Liver (tissue), 9 donors: ENCODE results near the gene TEC. TPM values are rescaled to one million over a fixed set of nuclear protein-coding genes. Genes with fewer than 3 reads are reported as not detected.

Experiments
- DNase-seq: peaks from one replicate; pipeline ENCODE4 v3.0.0-alpha.2; 2017; ENCODE audit warnings: low spot score
- H3K27ac ChIP-seq, 2 donors: one replicate each; pipeline ENCODE4 v1.7.0; 2013; ENCODE audit warnings: inconsistent platforms in 2 of 2, low read length in 2 of 2, control low read depth in 1 of 2, low read depth in 1 of 2, mild to moderate bottlenecking in 1 of 2
- H3K27me3 ChIP-seq, 4 donors: one replicate each; pipeline versions ENCODE4 v1.6.1 to v1.7.0; 2013; ENCODE audit warnings: low read length in 3 of 4, inconsistent platforms in 1 of 4, mild to moderate bottlenecking in 1 of 4, moderate library complexity in 1 of 4; ENCODE audit not compliant: control insufficient read depth in 4 of 4, insufficient read depth in 4 of 4
- H3K36me3 ChIP-seq, 4 donors: one replicate each; pipeline versions ENCODE4 v1.6.1 to v1.7.0; 2013; ENCODE audit warnings: low read length in 3 of 4, mild to moderate bottlenecking in 3 of 4, low read depth in 1 of 4, moderate library complexity in 1 of 4; ENCODE audit not compliant: control insufficient read depth in 4 of 4, insufficient read depth in 3 of 4
- H3K4me1 ChIP-seq, 4 donors: one replicate each; pipeline versions ENCODE4 v1.6.1 to v1.7.0; 2013; ENCODE audit warnings: low read length in 3 of 4, mild to moderate bottlenecking in 3 of 4, moderate library complexity in 1 of 4; ENCODE audit not compliant: control insufficient read depth in 4 of 4, insufficient read depth in 4 of 4
- H3K4me3 ChIP-seq, 3 donors: one replicate each; pipeline versions ENCODE4 v1.6.1 to v1.7.0; 2013; ENCODE audit warnings: low read length in 3 of 3, control low read depth in 1 of 3, low read depth in 1 of 3, mild to moderate bottlenecking in 1 of 3
- H3K9ac ChIP-seq, 2 donors: one replicate each; pipeline ENCODE4 v1.7.0; 2013; ENCODE audit warnings: low read length in 2 of 2, mild to moderate bottlenecking in 2 of 2, moderate library complexity in 2 of 2, control low read depth in 1 of 2, low read depth in 1 of 2
- H3K9me3 ChIP-seq, 4 donors: one replicate each; pipeline versions ENCODE4 v1.6.1 to v1.7.0; 2013; ENCODE audit warnings: low read length in 3 of 4; ENCODE audit not compliant: control insufficient read depth in 4 of 4
- EGR1 ChIP-seq, 2 donors: IDR thresholded peaks; 2 replicates each; pipeline ENCODE4 v1.6.1; 2016 to 2018; ENCODE audit warnings: antibody characterized with exemption in 2 of 2, low read depth in 2 of 2
- FOXA1 ChIP-seq: IDR thresholded peaks from 2 replicates; pipeline ENCODE4 v1.6.1; 2016; ENCODE audit warnings: antibody characterized with exemption
- FOXA2 ChIP-seq: IDR thresholded peaks from 2 replicates; pipeline ENCODE4 v1.6.1; 2016; ENCODE audit warnings: antibody characterized with exemption
- GABPA ChIP-seq, 2 donors: IDR thresholded peaks in 1 of 2; conservative IDR thresholded peaks in 1 of 2; 2 replicates each; pipeline ENCODE4 v1.6.1; 2016; ENCODE audit warnings: antibody characterized with exemption in 2 of 2, mild to moderate bottlenecking in 1 of 2, moderate library complexity in 1 of 2
- HNF4A ChIP-seq, 2 donors: conservative IDR thresholded peaks; 2 replicates each; pipeline ENCODE4 v1.6.1; 2016; ENCODE audit warnings: antibody characterized with exemption in 2 of 2, mild to moderate bottlenecking in 2 of 2
- HNF4G ChIP-seq: IDR thresholded peaks from 2 replicates; pipeline ENCODE4 v1.6.1; 2016; ENCODE audit warnings: antibody characterized with exemption
- JUND ChIP-seq, 2 donors: IDR thresholded peaks; 2 replicates each; pipeline ENCODE4 v1.6.1; 2016; ENCODE audit warnings: antibody characterized with exemption in 2 of 2
- NR2F2 ChIP-seq: IDR thresholded peaks from 2 replicates; pipeline ENCODE4 v1.6.1; 2016; ENCODE audit warnings: antibody characterized with exemption
- RAD21 ChIP-seq, 2 donors: IDR thresholded peaks; 2 replicates each; pipeline ENCODE4 v1.6.1; 2016; ENCODE audit warnings: antibody characterized with exemption in 2 of 2, mild to moderate bottlenecking in 2 of 2
- RXRA ChIP-seq, 2 donors: IDR thresholded peaks; 2 replicates each; pipeline ENCODE4 v1.6.1; 2017 to 2018; ENCODE audit warnings: antibody characterized with exemption in 2 of 2, mild to moderate bottlenecking in 1 of 2
- SP1 ChIP-seq: IDR thresholded peaks from 2 replicates; pipeline ENCODE4 v1.6.1; 2018; ENCODE audit warnings: antibody characterized with exemption, mild to moderate bottlenecking
- TAF1 ChIP-seq: conservative IDR thresholded peaks from 2 replicates; pipeline ENCODE4 v1.6.1; 2016; ENCODE audit warnings: antibody characterized with exemption, mild to moderate bottlenecking
- YY1 ChIP-seq: IDR thresholded peaks from 2 replicates; pipeline ENCODE4 v1.6.1; 2016; ENCODE audit warnings: antibody characterized with exemption, mild to moderate bottlenecking
- WGBS: extraction: QIAGEN DNeasy Blood & Tissue Kit; methylation state at CpG from one replicate; pipeline ENCODE4 v1.1.7; 2013; 5-methylcytosine and 5-hydroxymethylcytosine counted together
- polyA plus RNA-seq, 2 donors: library from polyadenylated mRNA; stranded (reverse) in 1 of 2; unstranded in 1 of 2; fragments of 200-250 nt in 1 of 2; fragments of >200 nt in 1 of 2; fragmentation: Nextera tagmentation in 1 of 2; extraction: Ambion mirVana in 1 of 2; gene quantifications; one replicate each; pipeline versions ENCODE4 v1.2.1 to v1.2.3, GENCODE V29; 2013 to 2015
- total RNA-seq, 2 donors: library from RNA; depleted of rRNA; stranded (reverse); fragments of >200 nt; gene quantifications; one replicate each; pipeline ENCODE4 v1.2.3, GENCODE V29; 2014
- TF ChIP-seq, protein P1 (sequence below): IDR thresholded peaks from 2 replicates; pipeline ENCODE4 v1.6.1; 2016; ENCODE audit warnings: antibody characterized with exemption
- TF ChIP-seq, protein P2 (sequence below): IDR thresholded peaks from 2 replicates; pipeline ENCODE4 v1.6.1; 2016; ENCODE audit warnings: antibody characterized with exemption, mild to moderate bottlenecking
- TF ChIP-seq, protein P3 (sequence below): fragments of 150-350 bp; IDR thresholded peaks from 2 replicates; pipeline ENCODE4 v1.5.1; 2017; ENCODE audit warnings: improper control_type of control experiment, low read depth, low read length; ENCODE audit not compliant: missing input control
- TF ChIP-seq, protein P4 (sequence below): IDR thresholded peaks from 2 replicates; pipeline ENCODE4 v1.6.1; 2016; ENCODE audit warnings: antibody characterized with exemption
- donor health status: healthy.
- donor health status: healthy.
- donor health status: healthy.
- donor health status: healthy.
- donor health status: healthy.

The TEC gene
- total and polyA plus RNA-seq, 4 donors = 1.1 to 4.7 (median 2.0) TPM

DNA sequence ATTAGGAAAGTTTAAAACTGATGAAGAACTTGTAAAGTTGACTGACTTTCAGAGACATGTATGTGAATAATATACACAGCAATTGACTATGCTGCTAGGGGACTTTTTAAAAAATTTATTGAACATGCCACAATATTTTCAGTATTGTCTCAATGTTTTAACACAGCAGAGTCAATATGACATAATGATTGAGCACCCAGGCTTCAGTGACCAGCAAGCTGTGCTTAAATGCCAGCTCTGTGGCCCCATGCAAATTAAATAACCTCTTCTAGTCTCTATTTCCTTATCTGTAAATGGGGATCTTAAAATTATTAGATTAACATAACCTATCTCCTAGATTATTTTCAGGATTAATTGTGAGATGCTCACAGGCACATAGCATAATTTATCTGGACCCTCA lies 78.8 kb downstream of the TEC start:
- Histone ChIP-seq H3K4me3 (no peak overlapping the region), H3K9ac (no peak overlapping the region), H3K4me1 (no peaks in the 10 kb centered on the region), H3K9me3 (no peaks in the 10 kb centered on the region), H3K27me3 (no peaks in the 10 kb centered on the region), H3K36me3 (no peaks in the 10 kb centered on the region), H3K27ac (no peak overlapping the region)
- DNase-seq = no peak
- no peak for TF ChIP-seq FOXA2
- no peak for TF ChIP-seq HNF4A (conservative IDR thresholded peaks at IDR 0.05)
- TF ChIP-seq EGR1 (IDR thresholded peaks at IDR 0.05; ENCODE audit: low read depth in 2 of 2) = no peak
- TF ChIP-seq NR2F2 = no peak
- no peak for TF ChIP-seq RAD21 (IDR thresholded peaks at IDR 0.05)
- no peak for TF ChIP-seq YY1
- TF ChIP-seq, protein P1, sequence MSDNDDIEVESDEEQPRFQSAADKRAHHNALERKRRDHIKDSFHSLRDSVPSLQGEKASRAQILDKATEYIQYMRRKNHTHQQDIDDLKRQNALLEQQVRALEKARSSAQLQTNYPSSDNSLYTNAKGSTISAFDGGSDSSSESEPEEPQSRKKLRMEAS = no peak
- no peak for TF ChIP-seq FOXA1
- TF ChIP-seq JUND (IDR thresholded peaks at IDR 0.05) = no peak
- TF ChIP-seq, protein P2, sequence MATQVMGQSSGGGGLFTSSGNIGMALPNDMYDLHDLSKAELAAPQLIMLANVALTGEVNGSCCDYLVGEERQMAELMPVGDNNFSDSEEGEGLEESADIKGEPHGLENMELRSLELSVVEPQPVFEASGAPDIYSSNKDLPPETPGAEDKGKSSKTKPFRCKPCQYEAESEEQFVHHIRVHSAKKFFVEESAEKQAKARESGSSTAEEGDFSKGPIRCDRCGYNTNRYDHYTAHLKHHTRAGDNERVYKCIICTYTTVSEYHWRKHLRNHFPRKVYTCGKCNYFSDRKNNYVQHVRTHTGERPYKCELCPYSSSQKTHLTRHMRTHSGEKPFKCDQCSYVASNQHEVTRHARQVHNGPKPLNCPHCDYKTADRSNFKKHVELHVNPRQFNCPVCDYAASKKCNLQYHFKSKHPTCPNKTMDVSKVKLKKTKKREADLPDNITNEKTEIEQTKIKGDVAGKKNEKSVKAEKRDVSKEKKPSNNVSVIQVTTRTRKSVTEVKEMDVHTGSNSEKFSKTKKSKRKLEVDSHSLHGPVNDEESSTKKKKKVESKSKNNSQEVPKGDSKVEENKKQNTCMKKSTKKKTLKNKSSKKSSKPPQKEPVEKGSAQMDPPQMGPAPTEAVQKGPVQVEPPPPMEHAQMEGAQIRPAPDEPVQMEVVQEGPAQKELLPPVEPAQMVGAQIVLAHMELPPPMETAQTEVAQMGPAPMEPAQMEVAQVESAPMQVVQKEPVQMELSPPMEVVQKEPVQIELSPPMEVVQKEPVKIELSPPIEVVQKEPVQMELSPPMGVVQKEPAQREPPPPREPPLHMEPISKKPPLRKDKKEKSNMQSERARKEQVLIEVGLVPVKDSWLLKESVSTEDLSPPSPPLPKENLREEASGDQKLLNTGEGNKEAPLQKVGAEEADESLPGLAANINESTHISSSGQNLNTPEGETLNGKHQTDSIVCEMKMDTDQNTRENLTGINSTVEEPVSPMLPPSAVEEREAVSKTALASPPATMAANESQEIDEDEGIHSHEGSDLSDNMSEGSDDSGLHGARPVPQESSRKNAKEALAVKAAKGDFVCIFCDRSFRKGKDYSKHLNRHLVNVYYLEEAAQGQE = no peak
- TF ChIP-seq SP1 = no peak
- TF ChIP-seq, protein P3, sequence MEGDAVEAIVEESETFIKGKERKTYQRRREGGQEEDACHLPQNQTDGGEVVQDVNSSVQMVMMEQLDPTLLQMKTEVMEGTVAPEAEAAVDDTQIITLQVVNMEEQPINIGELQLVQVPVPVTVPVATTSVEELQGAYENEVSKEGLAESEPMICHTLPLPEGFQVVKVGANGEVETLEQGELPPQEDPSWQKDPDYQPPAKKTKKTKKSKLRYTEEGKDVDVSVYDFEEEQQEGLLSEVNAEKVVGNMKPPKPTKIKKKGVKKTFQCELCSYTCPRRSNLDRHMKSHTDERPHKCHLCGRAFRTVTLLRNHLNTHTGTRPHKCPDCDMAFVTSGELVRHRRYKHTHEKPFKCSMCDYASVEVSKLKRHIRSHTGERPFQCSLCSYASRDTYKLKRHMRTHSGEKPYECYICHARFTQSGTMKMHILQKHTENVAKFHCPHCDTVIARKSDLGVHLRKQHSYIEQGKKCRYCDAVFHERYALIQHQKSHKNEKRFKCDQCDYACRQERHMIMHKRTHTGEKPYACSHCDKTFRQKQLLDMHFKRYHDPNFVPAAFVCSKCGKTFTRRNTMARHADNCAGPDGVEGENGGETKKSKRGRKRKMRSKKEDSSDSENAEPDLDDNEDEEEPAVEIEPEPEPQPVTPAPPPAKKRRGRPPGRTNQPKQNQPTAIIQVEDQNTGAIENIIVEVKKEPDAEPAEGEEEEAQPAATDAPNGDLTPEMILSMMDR = no peak
- TF ChIP-seq TAF1 = no peak
- no peak for TF ChIP-seq RXRA (IDR thresholded peaks at IDR 0.05)

DNA sequence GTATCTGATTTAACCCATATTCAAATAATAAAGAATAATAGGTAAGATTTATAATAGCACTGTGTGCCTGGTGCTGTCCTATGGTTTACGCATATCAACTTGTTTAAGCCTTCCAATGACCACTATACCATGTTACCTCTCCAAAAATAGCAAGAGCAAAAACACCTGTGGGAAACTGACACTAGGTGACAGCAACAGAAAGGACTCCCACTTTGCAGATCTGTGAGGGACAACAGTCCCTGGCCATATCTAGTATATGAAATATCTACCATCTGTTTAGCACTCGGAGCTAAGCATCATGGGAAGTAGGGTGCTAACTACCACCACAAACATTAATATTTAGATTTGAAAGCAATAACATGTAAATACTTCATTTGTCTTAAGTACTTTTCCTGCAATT lies 79.9 kb downstream of the TEC start:
- Histone ChIP-seq H3K36me3 (peaks cover 0 to 1% (median 0%) of the 10 kb centered on the region in 4 donors), H3K4me3 (no peak overlapping the region), H3K9ac (no peak overlapping the region), H3K9me3 (no peaks in the 10 kb centered on the region), H3K27me3 (no peaks in the 10 kb centered on the region), H3K4me1 (no peaks in the 10 kb centered on the region), H3K27ac (no peak overlapping the region)
- TF ChIP-seq GABPA (IDR thresholded peaks at IDR 0.05 in 1 of 2, conservative IDR thresholded peaks at IDR 0.05 in 1 of 2) (no peak), RAD21 (IDR thresholded peaks at IDR 0.05) (peak; percentile 33 to 36)
- no peak for DNase-seq
- 73% methylated on average over 2 of the region's 2 CpGs for WGBS

DNA sequence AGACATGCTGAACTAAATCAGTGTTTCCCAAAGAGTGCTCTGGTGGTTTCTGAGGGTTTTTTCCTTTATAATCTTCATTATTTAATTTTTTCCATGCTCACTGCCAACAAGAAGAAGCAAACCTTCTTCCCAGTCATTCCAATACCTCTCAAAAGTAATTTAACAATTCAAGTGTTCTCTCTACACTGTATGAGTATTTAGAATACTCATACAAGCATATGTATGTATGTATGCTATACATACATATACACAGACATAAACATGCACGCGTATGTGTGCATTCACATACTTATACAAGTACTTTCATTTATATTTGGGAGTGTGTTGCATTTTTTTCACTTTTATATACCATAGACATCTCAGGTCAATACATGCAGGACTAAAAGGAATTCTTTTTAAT lies 81.2 kb downstream of the TEC start:
- H3K27ac ChIP-seq = no peak overlapping the region
- H3K27me3 ChIP-seq = no peaks in the 10 kb centered on the region
- H3K9ac ChIP-seq = no peak overlapping the region
- WGBS = 97% methylated on average over 2 of the region's 2 CpGs
- H3K9me3 ChIP-seq = no peaks in the 10 kb centered on the region
- peaks cover 0 to 1% (median 0%) of the 10 kb centered on the region in 4 donors for H3K36me3 ChIP-seq
- H3K4me1 ChIP-seq = no peaks in the 10 kb centered on the region
- no peak for DNase-seq
- no peak overlapping the region for H3K4me3 ChIP-seq
- no peak for TF ChIP-seq HNF4G
- no peak for TF ChIP-seq TAF1
- TF ChIP-seq, protein P2 = no peak
- no peak for TF ChIP-seq EGR1 (IDR thresholded peaks at IDR 0.05; ENCODE audit: low read depth in 2 of 2)
- TF ChIP-seq, protein P1 = no peak
- TF ChIP-seq SP1 = no peak
- TF ChIP-seq GABPA (IDR thresholded peaks at IDR 0.05 in 1 of 2, conservative IDR thresholded peaks at IDR 0.05 in 1 of 2) = no peak
- TF ChIP-seq HNF4A (conservative IDR thresholded peaks at IDR 0.05) = no peak
- TF ChIP-seq YY1 = no peak
- TF ChIP-seq, protein P4, sequence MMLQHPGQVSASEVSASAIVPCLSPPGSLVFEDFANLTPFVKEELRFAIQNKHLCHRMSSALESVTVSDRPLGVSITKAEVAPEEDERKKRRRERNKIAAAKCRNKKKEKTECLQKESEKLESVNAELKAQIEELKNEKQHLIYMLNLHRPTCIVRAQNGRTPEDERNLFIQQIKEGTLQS = no peak
- no peak for TF ChIP-seq NR2F2
